LHCN-M2 (cell line): Measurements from ENCODE around the gene NFATC1. TPM values are rescaled to one million over a fixed set of nuclear protein-coding genes. Genes with fewer than 3 reads are reported as not detected.
A peak's percentile ranks its signal among the peaks of the same experiment; 100 is the strongest.
"Not testable (repeated sequence)": the region's sequence is repeated elsewhere in the genome, so short reads cannot be mapped to it uniquely, and the experiment has no call there.

Source experiments
- DNase-seq: peaks from one replicate; pipeline ENCODE4 v3.0.0-alpha.2; 2012; ENCODE audit warnings: low read depth
- total RNA-seq: library from RNA; depleted of rRNA; stranded (reverse); fragments of >200 nt; gene quantifications from 2 replicates; pipeline ENCODE4 v1.2.3, GENCODE V29; 2014

Gene NFATC1
- total RNA-seq, 1 experiment from 2014 or later = 4.5 TPM

DNA sequence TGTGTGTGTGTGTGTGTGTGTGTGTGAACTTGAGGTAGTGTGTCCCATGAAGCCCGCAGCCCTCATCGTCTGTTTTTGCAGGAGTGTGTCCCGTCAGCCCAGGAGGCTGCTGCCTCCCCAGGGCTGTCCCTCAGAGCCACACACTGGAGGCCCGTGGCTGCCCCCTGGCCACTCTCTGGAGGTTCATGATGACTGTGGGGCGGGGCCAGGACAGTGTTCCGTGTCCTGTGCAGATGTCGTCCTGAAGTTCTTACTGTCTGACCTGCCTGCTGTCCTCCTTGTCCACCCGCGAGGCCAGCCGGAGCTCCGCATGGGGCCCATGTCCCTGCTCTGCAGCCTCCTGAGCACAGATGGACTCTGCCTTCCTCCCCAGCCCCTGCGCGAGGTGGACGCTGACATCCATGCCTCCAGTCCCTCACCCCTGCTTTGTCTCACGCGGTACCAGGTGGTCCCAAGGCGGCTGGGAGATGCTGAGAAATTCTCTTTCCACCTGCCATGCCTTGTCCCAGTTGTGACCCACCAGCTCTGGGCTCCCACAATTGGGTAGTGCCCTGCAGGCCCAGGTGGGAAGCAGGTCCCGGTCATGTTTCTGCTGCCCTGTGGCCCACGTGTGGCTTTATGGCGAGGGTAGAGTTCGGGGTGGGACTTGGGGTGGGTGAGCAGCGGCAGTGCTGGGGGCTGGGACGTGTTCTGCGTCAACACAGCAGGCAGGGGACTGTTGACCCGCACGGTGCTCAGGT is 92.8 kb downstream of the NFATC1 start:
- DNase-seq = no peak

DNA sequence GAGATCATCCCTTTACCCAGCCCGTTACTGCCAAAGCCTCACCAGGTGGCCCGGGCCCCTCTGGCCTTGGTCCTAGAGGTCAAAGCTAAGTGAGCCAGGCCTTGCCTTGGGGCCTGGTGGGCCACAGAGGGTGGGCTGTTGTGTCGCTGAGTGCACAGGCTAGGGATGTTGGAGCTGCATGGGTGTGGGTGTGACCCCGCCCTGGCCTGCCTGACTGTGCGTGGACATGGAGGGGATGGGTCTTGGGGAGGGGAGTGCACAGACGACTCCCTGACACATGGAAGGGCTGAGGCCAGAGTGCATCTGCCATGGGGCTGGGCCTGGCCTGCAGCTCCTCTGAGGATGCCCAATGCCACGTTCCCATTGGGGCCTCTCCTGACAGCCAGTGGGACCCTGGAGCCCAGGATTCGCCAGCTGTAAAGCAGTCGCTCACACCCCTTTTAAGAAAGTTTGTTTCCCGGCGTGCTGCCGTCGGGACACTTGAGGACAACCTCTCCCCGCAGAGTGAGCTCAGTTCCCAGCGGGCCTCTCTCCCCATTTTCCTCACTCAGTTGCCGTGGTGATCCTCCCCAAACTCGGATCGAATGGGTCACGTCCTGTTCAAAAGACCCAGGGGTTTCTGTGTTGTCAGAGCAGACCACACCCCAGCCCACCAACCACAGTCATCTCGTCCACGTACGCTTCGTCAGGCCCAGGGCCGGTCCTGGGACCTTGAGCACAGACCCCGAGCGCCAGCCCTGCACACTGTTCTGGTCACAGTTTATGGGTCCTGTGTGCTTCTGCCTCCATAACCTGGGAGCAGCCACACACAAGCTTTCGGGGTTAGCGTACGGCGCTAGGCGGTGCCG is 93.5 kb downstream of the NFATC1 start:
- DNase-seq = no peak

DNA sequence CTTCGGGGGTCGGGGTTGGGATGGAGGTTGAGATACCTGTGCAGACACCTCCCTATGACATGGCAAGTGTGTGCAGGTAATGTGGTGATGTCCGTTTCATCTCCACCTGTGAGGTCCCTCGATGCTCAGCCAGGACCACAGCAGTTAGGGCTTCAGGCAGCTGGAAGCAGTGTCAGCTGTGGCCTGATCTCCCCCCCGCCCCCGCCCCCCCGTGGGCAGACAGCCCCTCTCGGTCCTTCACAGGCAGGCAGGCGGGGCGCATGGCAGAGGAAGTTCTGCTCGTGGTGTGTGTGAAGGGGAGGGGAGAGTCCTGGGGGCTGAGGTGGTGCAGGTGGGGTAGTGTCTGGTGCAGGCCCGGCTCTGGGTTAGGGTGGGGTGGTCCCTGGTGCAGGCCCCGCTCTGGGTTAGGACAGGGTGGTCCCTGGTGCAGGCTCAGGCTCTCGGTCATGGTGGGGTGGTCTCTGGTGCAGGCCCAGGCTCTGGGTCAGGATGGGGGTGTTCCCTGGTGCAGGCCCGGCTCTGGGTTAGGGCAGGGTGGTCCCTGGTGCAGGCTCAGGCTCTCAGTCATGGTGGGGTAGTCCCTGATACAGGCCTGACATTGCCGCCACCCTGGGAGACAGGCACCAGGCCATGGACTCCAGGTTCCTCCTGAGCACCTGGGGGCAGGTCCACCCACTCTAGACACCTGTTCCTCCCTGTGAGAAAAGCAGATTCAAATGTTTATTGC is 94.3 kb downstream of the NFATC1 start:
- no peak for DNase-seq

DNA sequence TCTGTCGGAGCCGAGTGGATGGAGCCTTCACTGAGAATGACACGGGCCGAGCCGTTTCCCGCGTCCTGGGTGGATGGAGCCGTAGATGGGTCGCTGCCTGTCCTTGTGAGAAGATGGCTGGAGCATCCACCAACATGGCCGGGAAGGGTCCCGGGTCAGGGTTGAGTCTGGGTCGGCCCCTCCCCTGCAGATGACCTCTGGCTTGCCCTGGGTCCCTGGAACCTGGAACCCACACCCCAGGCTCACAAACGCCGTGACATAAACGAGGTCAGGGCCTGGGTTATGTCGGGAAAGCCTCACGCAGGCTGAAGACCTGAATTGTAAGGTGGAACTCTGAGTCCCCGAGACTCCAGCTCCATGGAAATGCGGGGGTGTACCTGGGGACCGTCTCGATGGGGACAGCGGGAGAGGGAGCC is 94.9 kb downstream of the NFATC1 start:
- no peak for DNase-seq

DNA sequence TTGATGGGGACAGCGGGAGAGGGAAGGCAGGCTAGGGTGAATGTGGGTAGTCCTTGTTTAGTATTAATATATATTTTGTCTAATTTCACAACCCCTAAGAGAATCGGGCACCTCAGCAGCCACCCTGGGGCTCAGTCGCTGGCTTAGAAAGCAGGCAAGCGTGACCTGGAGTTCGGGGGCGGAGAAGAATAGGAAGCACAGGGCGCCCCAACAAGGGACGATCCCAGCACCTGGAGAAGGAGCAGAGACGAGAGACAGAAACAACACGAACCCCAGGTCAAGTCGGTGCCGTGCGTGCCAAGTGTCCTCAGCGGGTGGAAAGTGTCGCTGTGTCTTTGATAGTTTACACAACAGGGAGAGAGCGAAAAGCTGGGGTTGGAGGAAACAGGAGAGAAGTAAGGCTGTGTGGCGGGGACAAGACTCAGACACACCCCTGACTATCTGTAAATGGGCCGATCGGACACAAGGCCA is 95.4 kb downstream of the NFATC1 start:
- DNase-seq = no peak

DNA sequence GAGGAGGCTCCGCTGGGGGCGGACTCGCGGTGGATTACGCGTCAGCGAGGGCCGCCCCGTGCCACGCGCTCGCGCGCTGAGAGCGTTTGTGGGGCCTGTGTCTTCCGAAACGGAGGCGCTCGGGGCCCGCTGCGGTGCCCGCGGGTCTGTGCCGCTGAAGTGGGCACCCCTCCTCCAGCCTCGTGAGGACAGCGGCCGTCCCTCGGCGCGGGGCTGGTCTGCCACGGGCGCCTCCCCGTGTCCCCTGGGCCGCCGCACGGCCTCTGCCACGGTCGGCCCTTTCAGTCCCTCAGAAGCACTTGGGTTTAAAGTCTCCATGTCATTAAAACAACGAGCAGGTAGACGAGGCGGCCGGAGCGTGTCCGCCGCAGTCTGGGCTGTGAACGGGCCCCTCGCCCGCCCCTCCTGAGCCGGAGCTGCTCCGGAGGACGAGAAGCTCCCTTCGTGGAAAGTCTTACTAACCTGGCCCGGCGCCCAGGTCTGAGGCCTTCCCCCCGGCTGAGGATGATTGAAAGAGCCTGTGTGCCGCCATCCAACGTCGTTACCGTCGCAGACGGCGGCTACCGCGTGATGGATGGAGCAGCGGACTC is 97.6 kb downstream of the NFATC1 start:
- DNase-seq = no peak

DNA sequence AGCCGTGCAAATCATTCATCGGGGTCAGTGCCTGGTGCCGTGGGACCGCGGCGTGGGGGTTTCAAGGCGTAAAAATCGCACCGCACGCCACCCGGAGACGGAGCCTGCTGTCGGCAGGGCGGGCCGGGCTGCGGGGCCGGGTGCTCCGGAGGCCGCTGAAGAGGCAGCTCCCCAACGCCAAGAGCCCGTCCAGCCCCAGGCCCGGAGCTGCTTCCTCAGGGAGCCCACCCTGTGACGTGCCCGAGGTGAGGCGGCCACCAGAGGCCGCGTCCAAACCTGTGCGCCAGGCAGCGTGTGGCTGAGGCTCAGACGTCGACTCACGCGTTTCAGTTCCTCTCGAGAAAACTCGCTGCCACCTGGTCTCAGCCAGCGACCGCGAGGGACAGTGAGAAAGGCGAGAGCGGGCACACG is 98.1 kb downstream of the NFATC1 start:
- no peak for DNase-seq

DNA sequence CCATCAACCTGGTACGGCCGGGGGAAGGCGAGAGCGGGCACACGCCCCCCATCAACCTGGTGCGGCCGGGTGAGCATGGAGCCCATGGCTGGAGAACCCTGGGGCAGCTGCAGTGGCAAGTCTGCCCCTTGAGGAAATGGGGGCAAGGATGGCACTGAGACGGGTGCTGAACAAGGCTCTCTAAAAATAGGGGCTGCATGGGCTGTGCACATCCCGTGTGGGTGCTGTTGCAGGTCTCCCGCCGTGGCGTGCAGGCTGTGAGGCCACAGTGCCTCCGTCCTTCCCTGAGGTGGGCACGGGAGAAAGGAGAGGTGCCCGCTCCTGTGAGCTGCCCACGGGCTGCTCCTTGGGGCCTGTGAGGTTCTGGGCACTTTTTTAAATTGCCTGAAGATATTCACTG is 99.2 kb downstream of the NFATC1 start:
- DNase-seq = no peak

DNA sequence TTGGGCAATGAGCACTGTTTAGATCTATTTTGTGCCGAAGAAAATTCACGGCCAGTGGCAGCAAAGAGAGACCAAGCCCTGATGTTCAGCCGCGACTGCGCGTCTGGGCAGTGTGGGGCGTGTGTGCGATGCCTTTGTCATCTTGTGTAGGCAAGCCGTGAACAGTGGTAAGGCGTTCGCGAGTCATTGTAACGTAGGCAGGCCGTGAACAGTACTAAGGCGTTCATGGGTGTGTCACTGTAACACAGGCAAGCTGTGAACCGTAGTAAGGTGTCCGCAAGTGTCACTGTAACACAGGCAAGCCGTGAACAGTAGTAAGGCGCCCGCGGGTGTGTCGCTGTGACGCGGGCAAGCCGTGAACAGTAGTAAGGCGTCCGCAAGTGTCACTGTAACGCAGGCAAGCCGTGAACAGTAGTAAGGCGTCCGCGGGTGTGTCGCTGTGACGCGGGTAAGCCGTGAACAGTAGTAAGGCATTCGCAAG is 99.9 kb downstream of the NFATC1 start:
- DNase-seq = no peak

DNA sequence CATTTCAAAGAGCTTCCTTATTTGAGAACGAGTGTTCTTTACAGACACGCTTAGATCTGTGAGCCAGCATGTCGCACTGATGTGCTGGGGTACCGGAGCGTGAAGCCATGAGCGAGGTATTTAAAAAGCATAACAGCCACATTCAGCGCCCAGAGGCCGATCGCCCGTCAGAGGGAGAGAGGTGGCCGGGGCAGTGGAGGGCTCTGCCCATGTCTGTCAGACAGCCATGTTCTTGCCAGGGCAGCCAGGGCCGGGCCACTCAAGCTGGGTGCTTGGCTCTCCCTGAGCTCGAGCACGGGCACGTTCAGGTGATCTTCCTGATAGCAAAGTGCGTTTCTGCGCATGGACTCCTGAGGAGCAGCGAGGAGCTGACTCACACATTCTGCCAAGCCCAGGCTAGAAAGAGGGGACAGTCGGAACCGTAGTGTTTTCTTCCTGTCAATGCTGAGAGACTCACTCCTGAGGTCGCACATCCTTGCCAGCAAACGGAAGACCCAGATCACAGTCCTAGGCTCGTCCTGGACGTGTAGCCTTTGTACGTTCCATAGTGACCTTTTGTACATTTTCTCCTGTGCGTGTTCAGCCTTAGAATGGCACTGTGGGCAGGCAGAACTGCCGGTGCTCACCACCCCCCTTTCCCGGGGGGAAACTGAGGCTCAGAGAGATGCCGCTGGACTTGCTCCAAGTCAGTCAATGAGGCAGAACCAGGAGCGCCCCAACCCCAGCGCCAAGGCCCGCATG is 100.7 kb downstream of the NFATC1 start:
- DNase-seq = no peak

DNA sequence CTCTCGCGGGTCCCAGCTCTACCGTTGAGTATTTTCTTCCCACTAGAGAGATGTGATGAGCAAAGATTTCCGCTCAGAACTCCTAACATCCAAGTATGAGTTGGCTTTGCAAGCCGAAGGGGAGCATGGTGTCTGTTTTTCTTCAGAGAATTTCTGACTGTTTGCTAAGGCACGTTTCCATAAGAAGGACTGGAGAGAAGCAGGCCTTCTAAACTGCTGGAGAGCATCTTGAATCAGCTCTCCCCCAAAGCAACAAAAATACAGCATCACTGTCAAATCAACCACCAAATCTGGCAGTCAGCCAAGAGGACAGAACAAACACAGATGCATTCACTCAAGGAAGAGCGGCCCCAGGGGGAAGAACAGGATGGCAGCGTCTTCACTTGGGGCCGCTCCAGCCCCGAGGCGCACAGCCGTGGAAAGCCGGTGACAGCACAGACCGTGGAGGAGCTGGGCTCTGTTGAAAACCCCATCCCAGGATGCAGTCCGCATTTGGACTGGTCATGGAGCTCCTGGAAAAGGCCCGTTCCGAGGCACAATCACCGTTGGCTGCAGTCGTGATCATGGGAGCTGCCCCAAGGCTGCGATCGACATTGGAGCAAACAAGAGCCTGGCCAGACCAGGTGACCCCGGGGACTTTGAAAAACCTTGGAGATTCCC is 101.4 kb downstream of the NFATC1 start:
- DNase-seq = peak; percentile 3

DNA sequence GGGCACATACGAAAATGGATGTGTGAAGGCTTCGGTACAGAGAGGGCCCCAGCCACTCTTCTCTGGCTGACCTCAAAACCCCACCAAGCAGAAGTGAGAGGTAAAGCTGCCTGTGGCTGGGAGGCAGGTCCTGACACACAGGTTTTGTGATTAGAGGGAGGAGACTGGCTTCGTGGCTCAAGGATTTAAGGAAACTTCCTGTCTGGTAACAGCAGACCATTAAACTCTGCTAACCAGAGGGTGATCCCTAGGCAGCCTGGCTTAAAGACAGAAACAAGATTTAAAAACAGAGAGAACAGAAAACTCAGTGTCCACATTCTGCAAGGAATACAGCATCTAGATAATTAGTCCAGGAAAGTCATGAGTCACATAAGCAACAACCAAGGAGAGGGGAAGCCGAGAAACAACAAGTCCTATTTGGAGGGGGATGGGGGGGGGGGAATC is 101.9 kb downstream of the NFATC1 start:
- no peak for DNase-seq

DNA sequence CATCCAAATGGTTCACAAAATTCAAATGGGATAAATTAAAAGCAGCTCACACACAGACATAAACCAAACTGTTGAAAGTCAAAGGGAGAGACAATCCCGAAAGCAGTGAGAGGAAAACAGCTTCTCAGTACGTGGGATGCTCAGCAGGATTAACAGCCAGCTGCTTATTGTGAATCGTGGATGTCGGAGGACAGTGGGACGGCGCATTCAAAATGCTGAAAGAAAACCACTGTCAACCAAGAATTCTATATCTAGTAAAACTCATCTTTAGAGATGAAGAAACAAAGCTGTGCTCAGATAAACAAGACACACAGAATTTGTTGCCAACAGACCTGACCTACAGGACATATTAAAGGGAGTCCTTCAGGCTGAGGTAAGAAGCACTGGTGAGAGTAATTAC is 102.9 kb downstream of the NFATC1 start:
- no peak for DNase-seq

DNA sequence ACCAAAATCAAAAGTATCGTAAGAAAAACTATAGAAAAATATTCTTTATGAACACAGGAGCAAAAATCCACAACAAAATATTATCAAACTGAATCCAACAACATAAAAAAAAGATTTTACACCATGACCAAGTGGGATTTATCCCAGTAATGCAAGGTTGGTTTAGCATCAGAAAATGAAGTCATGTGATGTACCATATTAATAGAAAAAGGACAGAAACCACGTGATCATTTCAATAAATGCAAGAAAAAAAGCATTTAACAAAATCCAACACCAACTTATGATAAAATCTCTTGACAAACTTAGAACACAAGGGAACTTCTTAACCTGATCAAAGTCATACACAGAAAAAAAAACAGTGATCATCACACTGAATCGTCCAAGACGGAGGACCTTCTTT is 105.3 kb downstream of the NFATC1 start:
- DNase-seq = no peak

DNA sequence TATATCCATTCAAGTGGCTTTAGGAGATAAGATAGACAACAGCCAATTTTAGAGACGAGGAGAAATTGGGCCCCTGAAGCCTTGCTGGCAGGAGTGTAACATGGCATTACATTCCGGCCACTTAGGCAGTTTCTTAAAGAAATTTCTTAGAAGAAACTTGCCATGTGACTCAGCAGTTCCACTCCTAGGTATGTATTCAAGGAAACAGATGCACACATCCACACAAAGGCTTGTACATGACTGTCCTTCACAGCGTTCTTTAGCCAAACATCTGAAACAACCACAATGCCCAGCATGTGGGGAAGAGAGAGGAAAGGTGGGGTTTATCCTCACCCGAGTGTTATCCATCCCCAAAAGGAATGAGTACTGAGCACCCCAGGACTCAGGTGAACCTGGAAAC is 107.1 kb downstream of the NFATC1 start:
- no peak for DNase-seq

DNA sequence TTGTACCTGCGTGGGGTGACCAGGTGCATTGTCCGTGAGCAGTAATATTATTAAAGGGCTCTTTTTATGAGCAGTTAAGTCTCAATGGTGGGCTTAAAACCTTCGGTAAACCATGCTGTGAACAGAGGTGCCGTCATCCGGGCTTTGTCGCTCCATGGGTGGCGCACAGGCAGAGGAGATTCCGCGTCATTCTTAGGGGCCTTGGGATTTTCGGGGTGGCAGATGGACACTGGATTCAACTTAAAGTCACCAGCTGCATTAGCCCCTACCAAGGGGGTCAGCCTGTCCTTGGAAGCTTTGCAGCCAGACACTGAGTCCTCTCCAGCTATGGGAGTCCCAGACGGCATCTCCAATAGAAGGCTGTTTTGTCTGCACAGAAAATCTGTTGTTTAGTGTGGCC is 107.7 kb downstream of the NFATC1 start:
- no peak for DNase-seq

DNA sequence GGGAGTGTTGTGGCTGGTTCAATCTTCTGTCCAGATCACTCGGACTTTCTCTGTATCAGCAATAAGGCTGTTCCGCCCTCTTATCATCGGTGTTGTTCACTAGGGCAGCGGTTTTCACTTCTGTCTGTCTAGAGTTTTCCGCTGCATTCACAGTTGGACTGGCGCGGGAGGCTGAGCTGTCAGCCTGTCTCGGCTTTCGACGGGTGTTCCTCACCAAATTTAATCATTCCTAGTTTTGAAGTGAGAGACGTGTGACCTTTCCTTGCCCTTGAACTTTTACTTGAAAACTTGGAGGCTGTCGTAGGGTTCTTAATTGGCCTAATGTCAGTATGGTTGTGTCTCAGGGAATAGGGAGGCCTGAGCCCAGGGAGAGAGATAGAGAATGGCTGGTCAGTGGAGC is 108.3 kb downstream of the NFATC1 start:
- no peak for DNase-seq

DNA sequence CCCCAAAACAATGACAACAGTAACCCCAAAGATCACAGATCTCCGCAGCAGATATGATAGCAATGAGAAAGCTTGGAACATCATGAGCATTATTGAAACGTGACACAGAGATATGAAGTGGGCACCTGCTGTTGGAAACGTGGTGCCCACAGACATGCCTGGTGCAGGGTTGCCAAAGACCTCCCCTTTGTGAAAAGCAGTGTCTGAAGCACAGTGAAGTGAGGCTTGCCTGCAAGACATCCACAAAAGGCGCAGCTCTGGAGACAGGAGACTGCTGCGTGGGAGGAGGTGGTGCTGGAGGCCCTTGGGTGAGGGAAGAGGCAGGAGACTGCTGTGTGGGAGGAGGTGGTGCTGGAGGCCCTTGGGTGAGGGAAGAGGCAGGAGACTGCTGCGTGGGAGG is 108.8 kb downstream of the NFATC1 start:
- DNase-seq = not testable (repeated sequence)

DNA sequence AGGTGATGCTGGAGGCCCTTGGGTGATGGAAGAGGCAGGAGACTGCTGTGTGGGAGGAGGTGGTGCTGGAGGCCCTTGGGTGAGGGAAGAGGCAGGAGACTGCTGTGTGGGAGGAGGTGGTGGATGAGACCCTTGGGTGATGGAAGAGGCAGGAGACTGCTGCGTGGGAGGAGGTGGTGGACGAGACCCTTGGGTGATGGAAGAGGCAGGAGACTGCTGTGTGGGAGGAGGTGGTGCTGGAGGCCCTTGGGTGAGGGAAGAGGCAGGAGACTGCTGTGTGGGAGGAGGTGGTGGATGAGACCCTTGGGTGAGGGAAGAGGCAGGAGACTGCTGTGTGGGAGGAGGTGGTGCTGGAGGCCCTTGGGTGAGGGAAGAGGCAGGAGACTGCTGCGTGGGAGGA is 109.7 kb downstream of the NFATC1 start:
- DNase-seq = not testable (repeated sequence)
